Spinal cord (tissue), 10 donors: ENCODE data around the gene ITPK1. TPM values are rescaled to one million over a fixed set of nuclear protein-coding genes. Genes with fewer than 3 reads are reported as not detected.

Experiments used
- DNase-seq, 6 donors: peaks; one replicate each; pipeline versions ENCODE4 v3.0.0 to v3.0.0-alpha.2; 2013 to 2015; ENCODE audit warnings: low spot score in 6 of 6, low read depth in 4 of 6
- H3K27ac ChIP-seq: one replicate; pipeline ENCODE4 v1.5.1; 2013; ENCODE audit warnings: low read depth, low read length, control low read depth
- H3K27me3 ChIP-seq: one replicate; pipeline ENCODE4 v1.6.1; 2013; ENCODE audit warnings: low read length; ENCODE audit not compliant: control insufficient read depth, insufficient read depth
- H3K36me3 ChIP-seq: one replicate; pipeline ENCODE4 v1.6.1; 2013; ENCODE audit warnings: low read length; ENCODE audit not compliant: control insufficient read depth, insufficient read depth
- H3K4me1 ChIP-seq: one replicate; pipeline ENCODE4 v1.6.1; 2013; ENCODE audit warnings: low read length; ENCODE audit not compliant: control insufficient read depth, insufficient read depth
- H3K4me3 ChIP-seq: one replicate; pipeline ENCODE4 v1.5.1; 2013; ENCODE audit warnings: low read depth, low read length, control low read depth
- H3K9me3 ChIP-seq: one replicate; pipeline ENCODE4 v1.6.1; 2013; ENCODE audit warnings: low read length; ENCODE audit not compliant: control insufficient read depth, insufficient read depth
- WGBS: methylation state at CpG from one replicate; pipeline ENCODE4 v1.1.5; 2013; ENCODE audit warnings: missing lambda C conversion rate; ENCODE audit not compliant: insufficient coverage; 5-methylcytosine and 5-hydroxymethylcytosine counted together
- polyA plus RNA-seq, 2 donors: library from polyadenylated mRNA; unstranded; fragments of 120-200 nt; gene quantifications; one replicate each; pipeline ENCODE4 v1.2.1, GENCODE V29; 2013; ENCODE audit not compliant: insufficient read length in 2 of 2
- total RNA-seq, 2 donors: library from RNA; depleted of rRNA in 1 of 2; stranded (reverse); fragments of 120-200 nt in 1 of 2; fragments of >200 nt in 1 of 2; gene quantifications; one replicate each; pipeline versions ENCODE4 v1.2.3 to v1.2.4, GENCODE V29; 2013 to 2014
- donor health status: healthy.

Gene ITPK1
- total and polyA plus RNA-seq, 4 donors, result 33.8 to 147 (median 83.3) TPM

DNA sequence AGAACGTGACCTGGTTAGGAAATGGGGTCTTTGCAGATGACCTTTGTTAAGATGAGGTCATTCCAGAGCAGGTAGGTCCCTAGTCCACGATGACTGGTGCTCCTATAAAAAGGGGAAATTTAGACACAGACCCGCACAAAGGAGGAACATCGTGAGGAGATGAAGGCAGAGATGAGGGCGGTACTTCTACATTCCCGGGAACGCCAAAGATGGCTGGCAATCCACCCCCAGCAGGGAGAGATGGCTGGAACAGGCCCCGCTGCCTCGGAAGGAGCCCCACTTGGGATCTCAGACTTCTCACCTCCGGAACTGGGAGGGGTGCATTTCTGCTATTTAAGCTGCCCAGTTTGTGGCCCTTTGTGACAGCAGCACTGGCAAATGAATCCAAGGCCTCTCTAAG lies 85.0 kb downstream of the ITPK1 start:
- Histone ChIP-seq H3K4me3 (no peak overlapping the region), H3K9me3 (no peaks in the 10 kb centered on the region), H3K27me3 (no peaks in the 10 kb centered on the region), H3K27ac (no peak overlapping the region), H3K4me1 (peaks cover 78% of the 10 kb centered on the region), H3K36me3 (peaks cover 6% of the 10 kb centered on the region)
- DNase-seq, result no peak
- WGBS, result 77% methylated on average over 4 of the region's 10 CpGs

GRCh38 chr14:93029911-93030508 lies 85.7 kb downstream of the ITPK1 start:
- H3K9me3 ChIP-seq, result no peaks in the 10 kb centered on the region
- peak overlapping the region; percentile 57 for H3K27ac ChIP-seq
- peaks cover 71% of the 10 kb centered on the region for H3K4me1 ChIP-seq
- peaks cover 6% of the 10 kb centered on the region for H3K36me3 ChIP-seq
- H3K27me3 ChIP-seq, result no peaks in the 10 kb centered on the region
- 57% methylated on average over 4 of the region's 8 CpGs for WGBS
- DNase-seq, result peak in 2 of 6 donors; percentile 23 to 92
- no peak overlapping the region for H3K4me3 ChIP-seq

- peaks cover 6% of the 10 kb centered on the region for H3K36me3 ChIP-seq
- 92% methylated on average over 5 of the region's 5 CpGs for WGBS
- peaks cover 71% of the 10 kb centered on the region for H3K4me1 ChIP-seq
- no peak overlapping the region for H3K4me3 ChIP-seq
- no peak for DNase-seq
- no peaks in the 10 kb centered on the region for H3K27me3 ChIP-seq
- H3K27ac ChIP-seq, result peak overlapping the region; percentile 57
- H3K9me3 ChIP-seq, result no peaks in the 10 kb centered on the region
Measured at GRCh38 chr14:93029417-93029816, 86.3 kb downstream of the ITPK1 start.

DNA sequence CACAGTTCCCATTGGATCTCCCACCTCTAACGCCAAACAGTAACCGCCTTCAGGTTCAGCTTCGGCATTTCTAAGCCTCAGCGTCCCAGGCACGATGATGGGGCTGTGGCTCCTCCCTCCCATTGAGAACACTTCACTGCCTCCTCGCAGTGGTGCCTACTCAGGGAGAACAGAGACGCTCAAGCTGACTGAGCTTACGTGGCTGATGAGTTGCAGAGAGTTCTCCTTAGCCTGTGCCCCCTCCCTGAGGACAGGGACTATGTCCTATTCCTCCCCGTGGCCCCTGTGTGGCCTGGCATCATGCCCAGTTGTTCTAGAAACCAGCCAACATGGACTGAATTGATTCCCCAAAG lies 87.0 kb downstream of the ITPK1 start:
- no peak for DNase-seq
- no peaks in the 10 kb centered on the region for H3K9me3 ChIP-seq
- H3K4me1 ChIP-seq, result peaks cover 69% of the 10 kb centered on the region
- H3K4me3 ChIP-seq, result no peak overlapping the region
- no peak overlapping the region for H3K27ac ChIP-seq
- peaks cover 8% of the 10 kb centered on the region for H3K36me3 ChIP-seq
- 76% methylated on average over 9 of the region's 9 CpGs for WGBS
- no peaks in the 10 kb centered on the region for H3K27me3 ChIP-seq

GRCh38 chr14:93027810-93028723 lies 87.7 kb downstream of the ITPK1 start:
- Histone ChIP-seq H3K4me1 (peaks cover 63% of the 10 kb centered on the region), H3K36me3 (peaks cover 8% of the 10 kb centered on the region), H3K4me3 (no peak overlapping the region), H3K9me3 (no peaks in the 10 kb centered on the region), H3K27me3 (no peaks in the 10 kb centered on the region), H3K27ac (no peak overlapping the region)
- no peak for DNase-seq
- WGBS, result 89% methylated on average over 19 of the region's 19 CpGs

- Histone ChIP-seq H3K4me3 (no peak overlapping the region), H3K27me3 (no peaks in the 10 kb centered on the region), H3K4me1 (peaks cover 52% of the 10 kb centered on the region), H3K36me3 (peaks cover 6% of the 10 kb centered on the region), H3K9me3 (no peaks in the 10 kb centered on the region), H3K27ac (no peak overlapping the region)
- no peak for DNase-seq
- WGBS, result 74% methylated on average over 4 of the region's 7 CpGs
Measured at GRCh38 chr14:93026339-93026738, 89.4 kb downstream of the ITPK1 start.

DNA sequence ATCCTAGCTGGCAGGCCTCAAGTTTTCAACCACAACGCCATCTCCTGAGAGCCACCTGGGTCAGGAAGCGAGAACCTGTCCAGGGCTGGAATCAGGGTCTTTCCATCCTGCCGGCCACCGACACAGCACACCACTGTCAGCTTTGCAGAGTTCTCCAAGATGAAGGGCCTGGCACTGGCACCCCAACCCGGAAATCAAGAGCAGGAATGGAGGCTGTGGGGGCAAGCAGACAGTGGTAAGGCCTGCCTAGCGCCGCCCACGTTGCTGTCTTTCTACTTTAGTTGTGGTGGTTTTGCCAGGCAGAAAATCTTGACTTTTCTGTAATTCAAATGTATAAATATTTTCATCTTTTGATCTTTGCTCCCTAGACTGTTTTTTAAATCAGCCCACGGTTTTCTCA lies 90.7 kb downstream of the ITPK1 start:
- WGBS, result 94% methylated on average over 4 of the region's 9 CpGs
- Histone ChIP-seq H3K27ac (no peak overlapping the region), H3K4me1 (peaks cover 51% of the 10 kb centered on the region)

GRCh38 chr14:93024493-93024892 lies 91.2 kb downstream of the ITPK1 start:
- H3K36me3 ChIP-seq, result peaks cover 6% of the 10 kb centered on the region
- no peaks in the 10 kb centered on the region for H3K9me3 ChIP-seq
- 87% methylated on average over 4 of the region's 5 CpGs for WGBS
- no peak overlapping the region for H3K4me3 ChIP-seq
- DNase-seq, result no peak
- peaks cover 51% of the 10 kb centered on the region for H3K4me1 ChIP-seq
- no peaks in the 10 kb centered on the region for H3K27me3 ChIP-seq
- H3K27ac ChIP-seq, result peak overlapping the region; percentile 2

More for the DNA sequence above, 90.7 kb downstream of the ITPK1 start:
- Histone ChIP-seq H3K4me3 (no peak overlapping the region), H3K9me3 (no peaks in the 10 kb centered on the region), H3K27me3 (no peaks in the 10 kb centered on the region), H3K36me3 (peaks cover 6% of the 10 kb centered on the region)
- no peak for DNase-seq

GRCh38 chr14:93023802-93024434 lies 91.8 kb downstream of the ITPK1 start:
- no peak overlapping the region for H3K27ac ChIP-seq
- H3K4me3 ChIP-seq, result no peak overlapping the region
- H3K36me3 ChIP-seq, result peaks cover 6% of the 10 kb centered on the region
- H3K9me3 ChIP-seq, result no peaks in the 10 kb centered on the region
- H3K4me1 ChIP-seq, result peaks cover 51% of the 10 kb centered on the region
- WGBS, result 73% methylated on average over 9 of the region's 12 CpGs
- no peaks in the 10 kb centered on the region for H3K27me3 ChIP-seq
- DNase-seq, result peak in 1 of 6 donors; percentile 35
